Peyer's patch (tissue), 4 donors: Measurements from ENCODE around the gene CLPTM1L.
"Not testable (repeated sequence)": the region's sequence is repeated elsewhere in the genome, so short reads cannot be mapped to it uniquely, and the experiment has no call there.

Source experiments
- POLR2A ChIP-seq, 2 donors: fragments of 450-650 bp; IDR thresholded peaks; one replicate each; pipeline ENCODE4 v1.5.1; 2017; ENCODE audit warnings: antibody characterized with exemption in 2 of 2, mild to moderate bottlenecking in 2 of 2, moderate library complexity in 2 of 2
- TF ChIP-seq, protein P1 (sequence below), 6 experiments: fragments of 450-650 bp in 4 of 6; fragments of 200-600 bp in 2 of 6; sonication (generic) in 1 of 6; IDR thresholded peaks; one replicate each; pipeline ENCODE4 v1.5.1; 2017 to 2019; ENCODE audit warnings: antibody characterized with exemption in 6 of 6, mild to moderate bottlenecking in 3 of 6, moderate library complexity in 1 of 6

DNA sequence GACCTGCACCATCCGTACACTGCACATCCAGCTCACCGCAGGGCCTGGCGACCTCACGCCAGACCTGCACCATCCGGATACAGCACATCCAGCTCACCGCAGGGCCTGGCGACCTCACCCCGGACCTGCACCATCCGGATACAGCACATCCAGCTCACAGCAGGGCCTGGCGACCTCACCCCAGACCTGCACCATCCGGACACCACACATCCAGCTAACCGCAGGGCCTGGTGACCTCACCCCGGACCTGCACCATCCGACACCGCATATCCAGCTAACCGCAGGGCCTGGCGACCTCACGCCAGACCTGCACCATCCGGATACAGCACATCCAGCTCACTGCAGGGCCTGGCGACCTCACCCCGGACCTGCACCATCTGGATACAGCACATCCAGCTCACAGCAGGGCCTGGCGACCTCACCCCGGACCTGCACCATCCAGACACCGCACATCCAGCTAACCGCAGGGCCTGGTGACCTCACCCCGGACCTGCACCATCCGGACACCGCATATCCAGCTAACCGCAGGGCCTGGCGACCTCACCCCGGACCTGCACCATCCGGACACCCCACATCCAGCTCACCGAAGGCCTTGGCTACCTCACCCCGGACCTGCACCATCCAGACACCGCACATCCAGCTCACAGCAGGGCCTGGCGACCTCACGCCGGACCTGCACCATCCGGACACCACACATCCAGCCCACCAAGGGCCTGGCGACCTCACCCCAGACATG, 61.7 kb downstream of the CLPTM1L start:
- TF ChIP-seq, protein P1, sequence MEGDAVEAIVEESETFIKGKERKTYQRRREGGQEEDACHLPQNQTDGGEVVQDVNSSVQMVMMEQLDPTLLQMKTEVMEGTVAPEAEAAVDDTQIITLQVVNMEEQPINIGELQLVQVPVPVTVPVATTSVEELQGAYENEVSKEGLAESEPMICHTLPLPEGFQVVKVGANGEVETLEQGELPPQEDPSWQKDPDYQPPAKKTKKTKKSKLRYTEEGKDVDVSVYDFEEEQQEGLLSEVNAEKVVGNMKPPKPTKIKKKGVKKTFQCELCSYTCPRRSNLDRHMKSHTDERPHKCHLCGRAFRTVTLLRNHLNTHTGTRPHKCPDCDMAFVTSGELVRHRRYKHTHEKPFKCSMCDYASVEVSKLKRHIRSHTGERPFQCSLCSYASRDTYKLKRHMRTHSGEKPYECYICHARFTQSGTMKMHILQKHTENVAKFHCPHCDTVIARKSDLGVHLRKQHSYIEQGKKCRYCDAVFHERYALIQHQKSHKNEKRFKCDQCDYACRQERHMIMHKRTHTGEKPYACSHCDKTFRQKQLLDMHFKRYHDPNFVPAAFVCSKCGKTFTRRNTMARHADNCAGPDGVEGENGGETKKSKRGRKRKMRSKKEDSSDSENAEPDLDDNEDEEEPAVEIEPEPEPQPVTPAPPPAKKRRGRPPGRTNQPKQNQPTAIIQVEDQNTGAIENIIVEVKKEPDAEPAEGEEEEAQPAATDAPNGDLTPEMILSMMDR (IDR thresholded peaks at IDR 0.05), result not testable (repeated sequence)
- not testable (repeated sequence) for TF ChIP-seq POLR2A (IDR thresholded peaks at IDR 0.05)
